HCEC 1CT (cell line): ENCODE results near the gene AK2.
"Not testable (repeated sequence)": the region's sequence is repeated elsewhere in the genome, so short reads cannot be mapped to it uniquely, and the experiment has no call there.

Source experiments
- DNase-seq: peaks from one replicate; pipeline ENCODE4 v3.0.0-alpha.2; 2017

The AK2 gene

GRCh38 chr1:32997381-32997891 lies 39.2 kb downstream of the AK2 start:
- DNase-seq = peak; percentile 82

GRCh38 chr1:32993324-32993636 lies 43.4 kb downstream of the AK2 start:
- not testable (repeated sequence) for DNase-seq

- peak; percentile 88 for DNase-seq
These were observed 44.0 kb downstream of the AK2 start for GRCh38 chr1:32992489-32993323.

GRCh38 chr1:32991819-32992488 lies 44.7 kb downstream of the AK2 start:
- no peak for DNase-seq

- no peak for DNase-seq
These were observed 45.3 kb downstream of the AK2 start for GRCh38 chr1:32991386-32991785.

- DNase-seq = no peak
These were observed 45.8 kb downstream of the AK2 start for GRCh38 chr1:32990887-32991286.

GRCh38 chr1:32989160-32990050 lies 47.3 kb downstream of the AK2 start:
- peak; percentile 95 for DNase-seq

GRCh38 chr1:32988665-32989064 lies 48.0 kb downstream of the AK2 start:
- peak; percentile 65 for DNase-seq

GRCh38 chr1:32985226-32985625 lies 51.5 kb downstream of the AK2 start:
- DNase-seq = no peak

- DNase-seq = peak; percentile 18
These were observed 52.1 kb downstream of the AK2 start for GRCh38 chr1:32984455-32985171.

- DNase-seq = no peak
These were observed 52.6 kb downstream of the AK2 start for GRCh38 chr1:32984090-32984454.

GRCh38 chr1:32983020-32983419 lies 53.7 kb downstream of the AK2 start:
- no peak for DNase-seq

GRCh38 chr1:32981003-32981901 lies 55.4 kb downstream of the AK2 start:
- peak; percentile 88 for DNase-seq

GRCh38 chr1:32980080-32980479 lies 56.6 kb downstream of the AK2 start:
- no peak for DNase-seq

GRCh38 chr1:32978854-32979253 lies 57.8 kb downstream of the AK2 start:
- no peak for DNase-seq

- DNase-seq = no peak
These were observed 59.1 kb downstream of the AK2 start for GRCh38 chr1:32977546-32978087.

GRCh38 chr1:32975055-32975454 lies 61.6 kb downstream of the AK2 start:
- not testable (repeated sequence) for DNase-seq

- not testable (repeated sequence) for DNase-seq
These were observed 63.2 kb downstream of the AK2 start for GRCh38 chr1:32973458-32973857.

GRCh38 chr1:32972814-32973428 lies 63.8 kb downstream of the AK2 start:
- DNase-seq = no peak

- no peak for DNase-seq
These were observed 65.1 kb downstream of the AK2 start for GRCh38 chr1:32971576-32971975.

- DNase-seq = no peak
These were observed 65.5 kb downstream of the AK2 start for GRCh38 chr1:32971156-32971555.
